ENCODE data around the gene MRPL50.

MRPL50 gene

GRCh38 chr9:101408374-101409078 is 10.1 kb upstream of the MRPL50 start:
- TF ChIP-seq OSR1 (CRISPR knock-in tag; IDR thresholded peaks at IDR 0.05) (no peak), PPARA (CRISPR knock-in tag; IDR thresholded peaks at IDR 0.05; ENCODE audit: borderline replicate concordance) (no peak), TOX (CRISPR knock-in tag; IDR thresholded peaks at IDR 0.05; ENCODE audit: borderline replicate concordance) (no peak), ZNF70 (CRISPR knock-in tag; IDR thresholded peaks at IDR 0.05) (no peak), ISL1 (CRISPR knock-in tag; IDR thresholded peaks at IDR 0.05) (no peak), ZFP30 (CRISPR knock-in tag; IDR thresholded peaks at IDR 0.05) (no peak)
- no peak for ATAC-seq

GRCh38 chr9:101403516-101404285 is 5.3 kb upstream of the MRPL50 start:
- no peak for ATAC-seq
- TF ChIP-seq, protein P1, sequence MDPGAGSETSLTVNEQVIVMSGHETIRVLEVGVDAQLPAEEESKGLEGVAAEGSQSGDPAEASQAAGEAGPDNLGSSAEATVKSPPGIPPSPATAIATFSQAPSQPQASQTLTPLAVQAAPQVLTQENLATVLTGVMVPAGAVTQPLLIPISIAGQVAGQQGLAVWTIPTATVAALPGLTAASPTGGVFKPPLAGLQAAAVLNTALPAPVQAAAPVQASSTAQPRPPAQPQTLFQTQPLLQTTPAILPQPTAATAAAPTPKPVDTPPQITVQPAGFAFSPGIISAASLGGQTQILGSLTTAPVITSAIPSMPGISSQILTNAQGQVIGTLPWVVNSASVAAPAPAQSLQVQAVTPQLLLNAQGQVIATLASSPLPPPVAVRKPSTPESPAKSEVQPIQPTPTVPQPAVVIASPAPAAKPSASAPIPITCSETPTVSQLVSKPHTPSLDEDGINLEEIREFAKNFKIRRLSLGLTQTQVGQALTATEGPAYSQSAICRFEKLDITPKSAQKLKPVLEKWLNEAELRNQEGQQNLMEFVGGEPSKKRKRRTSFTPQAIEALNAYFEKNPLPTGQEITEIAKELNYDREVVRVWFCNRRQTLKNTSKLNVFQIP (CRISPR knock-in tag; IDR thresholded peaks at IDR 0.05; ENCODE audit: borderline replicate concordance, low read depth), result no peak
- no peak for TF ChIP-seq ISL1 (CRISPR knock-in tag; IDR thresholded peaks at IDR 0.05)
- TF ChIP-seq, protein P2, sequence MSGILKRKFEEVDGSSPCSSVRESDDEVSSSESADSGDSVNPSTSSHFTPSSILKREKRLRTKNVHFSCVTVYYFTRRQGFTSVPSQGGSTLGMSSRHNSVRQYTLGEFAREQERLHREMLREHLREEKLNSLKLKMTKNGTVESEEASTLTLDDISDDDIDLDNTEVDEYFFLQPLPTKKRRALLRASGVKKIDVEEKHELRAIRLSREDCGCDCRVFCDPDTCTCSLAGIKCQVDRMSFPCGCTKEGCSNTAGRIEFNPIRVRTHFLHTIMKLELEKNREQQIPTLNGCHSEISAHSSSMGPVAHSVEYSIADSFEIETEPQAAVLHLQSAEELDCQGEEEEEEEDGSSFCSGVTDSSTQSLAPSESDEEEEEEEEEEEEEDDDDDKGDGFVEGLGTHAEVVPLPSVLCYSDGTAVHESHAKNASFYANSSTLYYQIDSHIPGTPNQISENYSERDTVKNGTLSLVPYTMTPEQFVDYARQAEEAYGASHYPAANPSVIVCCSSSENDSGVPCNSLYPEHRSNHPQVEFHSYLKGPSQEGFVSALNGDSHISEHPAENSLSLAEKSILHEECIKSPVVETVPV (CRISPR knock-in tag; IDR thresholded peaks at IDR 0.05), result no peak
- TF ChIP-seq ZNF70 (CRISPR knock-in tag; IDR thresholded peaks at IDR 0.05), result no peak
- TF ChIP-seq, protein P3, sequence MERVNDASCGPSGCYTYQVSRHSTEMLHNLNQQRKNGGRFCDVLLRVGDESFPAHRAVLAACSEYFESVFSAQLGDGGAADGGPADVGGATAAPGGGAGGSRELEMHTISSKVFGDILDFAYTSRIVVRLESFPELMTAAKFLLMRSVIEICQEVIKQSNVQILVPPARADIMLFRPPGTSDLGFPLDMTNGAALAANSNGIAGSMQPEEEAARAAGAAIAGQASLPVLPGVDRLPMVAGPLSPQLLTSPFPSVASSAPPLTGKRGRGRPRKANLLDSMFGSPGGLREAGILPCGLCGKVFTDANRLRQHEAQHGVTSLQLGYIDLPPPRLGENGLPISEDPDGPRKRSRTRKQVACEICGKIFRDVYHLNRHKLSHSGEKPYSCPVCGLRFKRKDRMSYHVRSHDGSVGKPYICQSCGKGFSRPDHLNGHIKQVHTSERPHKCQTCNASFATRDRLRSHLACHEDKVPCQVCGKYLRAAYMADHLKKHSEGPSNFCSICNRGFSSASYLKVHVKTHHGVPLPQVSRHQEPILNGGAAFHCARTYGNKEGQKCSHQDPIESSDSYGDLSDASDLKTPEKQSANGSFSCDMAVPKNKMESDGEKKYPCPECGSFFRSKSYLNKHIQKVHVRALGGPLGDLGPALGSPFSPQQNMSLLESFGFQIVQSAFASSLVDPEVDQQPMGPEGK (CRISPR knock-in tag; IDR thresholded peaks at IDR 0.05; ENCODE audit: borderline replicate concordance), result no peak
- TF ChIP-seq ZNF565 (CRISPR knock-in tag; conservative IDR thresholded peaks at IDR 0.05; ENCODE audit: low read depth), result no peak
- no peak for TF ChIP-seq ZNF8 (CRISPR knock-in tag; IDR thresholded peaks at IDR 0.05)
- TF ChIP-seq ZFP3 (CRISPR knock-in tag; IDR thresholded peaks at IDR 0.05), result no peak
- no peak for TF ChIP-seq ARNTL (CRISPR knock-in tag; IDR thresholded peaks at IDR 0.05; ENCODE audit: borderline replicate concordance, low read depth)
- TF ChIP-seq PPARA (CRISPR knock-in tag; IDR thresholded peaks at IDR 0.05; ENCODE audit: borderline replicate concordance), result no peak
- TF ChIP-seq TSHZ2 (CRISPR knock-in tag; IDR thresholded peaks at IDR 0.05), result no peak
- no peak for TF ChIP-seq ZC3H10 (CRISPR knock-in tag; IDR thresholded peaks at IDR 0.05)
- no peak for TF ChIP-seq CSDC2 (CRISPR knock-in tag; IDR thresholded peaks at IDR 0.05)
- TF ChIP-seq ZFP30 (CRISPR knock-in tag; IDR thresholded peaks at IDR 0.05), result no peak
- TF ChIP-seq, protein P4, sequence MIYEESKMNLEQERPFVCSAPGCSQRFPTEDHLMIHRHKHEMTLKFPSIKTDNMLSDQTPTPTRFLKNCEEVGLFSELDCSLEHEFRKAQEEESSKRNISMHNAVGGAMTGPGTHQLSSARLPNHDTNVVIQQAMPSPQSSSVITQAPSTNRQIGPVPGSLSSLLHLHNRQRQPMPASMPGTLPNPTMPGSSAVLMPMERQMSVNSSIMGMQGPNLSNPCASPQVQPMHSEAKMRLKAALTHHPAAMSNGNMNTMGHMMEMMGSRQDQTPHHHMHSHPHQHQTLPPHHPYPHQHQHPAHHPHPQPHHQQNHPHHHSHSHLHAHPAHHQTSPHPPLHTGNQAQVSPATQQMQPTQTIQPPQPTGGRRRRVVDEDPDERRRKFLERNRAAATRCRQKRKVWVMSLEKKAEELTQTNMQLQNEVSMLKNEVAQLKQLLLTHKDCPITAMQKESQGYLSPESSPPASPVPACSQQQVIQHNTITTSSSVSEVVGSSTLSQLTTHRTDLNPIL (CRISPR knock-in tag; IDR thresholded peaks at IDR 0.05; ENCODE audit: low read depth), result no peak
- TF ChIP-seq SNAI2 (CRISPR knock-in tag; IDR thresholded peaks at IDR 0.05), result no peak

DNA sequence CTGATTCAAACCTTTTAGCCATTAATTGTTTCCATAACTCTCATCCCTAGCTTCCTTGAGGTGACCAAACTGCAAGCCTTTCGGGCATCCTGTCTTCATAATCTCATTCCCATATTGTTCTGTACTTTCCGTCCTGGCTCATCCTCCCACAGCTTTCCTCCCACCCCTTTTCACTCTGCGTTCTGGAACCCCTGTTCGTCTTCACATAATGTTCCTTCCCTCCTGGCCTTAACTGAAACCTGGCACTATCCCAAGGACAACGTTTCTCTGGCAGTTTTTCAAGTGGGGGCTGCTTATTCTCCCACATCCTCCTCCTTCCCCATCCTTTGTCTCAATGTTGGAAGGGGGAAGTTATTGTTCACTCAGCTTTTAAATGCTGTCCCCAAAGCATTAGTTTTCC is 1.7 kb upstream of the MRPL50 start:
- no peak for ATAC-seq
- TF ChIP-seq ZNF70 (CRISPR knock-in tag; IDR thresholded peaks at IDR 0.05) (no peak), TSHZ2 (CRISPR knock-in tag; IDR thresholded peaks at IDR 0.05) (no peak), GLIS3 (CRISPR knock-in tag; IDR thresholded peaks at IDR 0.05) (no peak)

Data from SK-N-SH treated with all-trans-retinoic acid at 6 μM for 48 hours (cell line).